Parathyroid adenoma (tissue), 2 donors: Measurements from ENCODE around the gene TNFRSF13B.
"Not testable (repeated sequence)": the region's sequence is repeated elsewhere in the genome, so short reads cannot be mapped to it uniquely, and the experiment has no call there.

Experiments used
- H2AFZ ChIP-seq: fragments of 300-600 bp; sonication (generic); one replicate; pipeline ENCODE4 v1.7.0; 2017; ENCODE audit warnings: antibody characterized with exemption, mild to moderate bottlenecking
- H3K27ac ChIP-seq: fragments of 300-600 bp; sonication (generic); one replicate; pipeline ENCODE4 v1.7.0; 2017
- H3K27me3 ChIP-seq: fragments of 300-600 bp; sonication (generic); one replicate; pipeline ENCODE4 v1.7.0; 2017; ENCODE audit warnings: low read length; ENCODE audit not compliant: control insufficient read depth, insufficient read depth
- H3K36me3 ChIP-seq: fragments of 300-600 bp; sonication (generic); one replicate; pipeline ENCODE4 v1.7.0; 2017; ENCODE audit warnings: low read length; ENCODE audit not compliant: control insufficient read depth, insufficient read depth
- H3K4me1 ChIP-seq: fragments of 300-600 bp; sonication (generic); one replicate; pipeline ENCODE4 v1.7.0; 2017; ENCODE audit warnings: control low read depth
- H3K4me2 ChIP-seq: fragments of 300-600 bp; sonication (generic); one replicate; pipeline ENCODE4 v1.7.0; 2017; ENCODE audit warnings: low read length
- H3K4me3 ChIP-seq: fragments of 300-600 bp; sonication (generic); one replicate; pipeline ENCODE4 v1.7.0; 2017; ENCODE audit warnings: low read depth, low read length
- H3K79me2 ChIP-seq: fragments of 300-600 bp; sonication (generic); one replicate; pipeline ENCODE4 v1.7.0; 2017; ENCODE audit warnings: control low read depth
- H3K9ac ChIP-seq: fragments of 300-600 bp; sonication (generic); one replicate; pipeline ENCODE4 v1.7.0; 2017; ENCODE audit warnings: mild to moderate bottlenecking
- H3K9me3 ChIP-seq: fragments of 300-600 bp; sonication (generic); one replicate; pipeline ENCODE4 v1.7.0; 2017; ENCODE audit warnings: low read length; ENCODE audit not compliant: control insufficient read depth
- TF ChIP-seq, protein P1 (sequence below): fragments of 300-600 bp; sonication (generic); IDR thresholded peaks from one replicate; pipeline ENCODE4 v1.7.0; 2017; ENCODE audit warnings: antibody characterized with exemption, mild to moderate bottlenecking
- donor health status: primary hyperparathyroidism.

TNFRSF13B gene

DNA sequence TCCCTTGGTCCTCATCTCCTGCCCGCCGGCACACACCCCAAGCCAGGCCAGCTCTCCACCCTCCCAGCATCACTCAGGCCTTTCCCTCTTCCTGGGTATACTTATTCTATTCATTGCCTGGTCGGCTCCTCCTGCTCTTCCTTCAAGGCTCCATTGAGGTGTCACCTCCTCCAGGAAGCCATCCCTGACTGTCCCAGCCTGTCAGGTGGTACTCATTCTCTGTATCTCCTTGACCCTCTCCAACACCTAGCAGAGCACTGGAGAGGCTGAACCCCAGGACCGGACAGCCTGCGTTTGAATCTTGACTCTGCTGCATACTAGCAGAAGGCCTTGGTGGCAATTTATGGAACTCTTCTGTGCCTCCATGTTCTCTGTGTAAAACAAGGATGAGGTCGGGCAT, 428 bp upstream of the TNFRSF13B start:
- H3K36me3 ChIP-seq, result no peaks in the 10 kb centered on the region
- TF ChIP-seq, protein P1, sequence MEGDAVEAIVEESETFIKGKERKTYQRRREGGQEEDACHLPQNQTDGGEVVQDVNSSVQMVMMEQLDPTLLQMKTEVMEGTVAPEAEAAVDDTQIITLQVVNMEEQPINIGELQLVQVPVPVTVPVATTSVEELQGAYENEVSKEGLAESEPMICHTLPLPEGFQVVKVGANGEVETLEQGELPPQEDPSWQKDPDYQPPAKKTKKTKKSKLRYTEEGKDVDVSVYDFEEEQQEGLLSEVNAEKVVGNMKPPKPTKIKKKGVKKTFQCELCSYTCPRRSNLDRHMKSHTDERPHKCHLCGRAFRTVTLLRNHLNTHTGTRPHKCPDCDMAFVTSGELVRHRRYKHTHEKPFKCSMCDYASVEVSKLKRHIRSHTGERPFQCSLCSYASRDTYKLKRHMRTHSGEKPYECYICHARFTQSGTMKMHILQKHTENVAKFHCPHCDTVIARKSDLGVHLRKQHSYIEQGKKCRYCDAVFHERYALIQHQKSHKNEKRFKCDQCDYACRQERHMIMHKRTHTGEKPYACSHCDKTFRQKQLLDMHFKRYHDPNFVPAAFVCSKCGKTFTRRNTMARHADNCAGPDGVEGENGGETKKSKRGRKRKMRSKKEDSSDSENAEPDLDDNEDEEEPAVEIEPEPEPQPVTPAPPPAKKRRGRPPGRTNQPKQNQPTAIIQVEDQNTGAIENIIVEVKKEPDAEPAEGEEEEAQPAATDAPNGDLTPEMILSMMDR, result no peak
- no peaks in the 10 kb centered on the region for H3K27me3 ChIP-seq
- no peak overlapping the region for H3K9ac ChIP-seq
- H3K9me3 ChIP-seq, result no peaks in the 10 kb centered on the region
- H2AFZ ChIP-seq, result no peak overlapping the region
- H3K4me3 ChIP-seq, result no peak overlapping the region
- H3K79me2 ChIP-seq, result no peaks in the 10 kb centered on the region
- no peak overlapping the region for H3K27ac ChIP-seq
- no peak overlapping the region for H3K4me2 ChIP-seq
- H3K4me1 ChIP-seq, result no peaks in the 10 kb centered on the region

DNA sequence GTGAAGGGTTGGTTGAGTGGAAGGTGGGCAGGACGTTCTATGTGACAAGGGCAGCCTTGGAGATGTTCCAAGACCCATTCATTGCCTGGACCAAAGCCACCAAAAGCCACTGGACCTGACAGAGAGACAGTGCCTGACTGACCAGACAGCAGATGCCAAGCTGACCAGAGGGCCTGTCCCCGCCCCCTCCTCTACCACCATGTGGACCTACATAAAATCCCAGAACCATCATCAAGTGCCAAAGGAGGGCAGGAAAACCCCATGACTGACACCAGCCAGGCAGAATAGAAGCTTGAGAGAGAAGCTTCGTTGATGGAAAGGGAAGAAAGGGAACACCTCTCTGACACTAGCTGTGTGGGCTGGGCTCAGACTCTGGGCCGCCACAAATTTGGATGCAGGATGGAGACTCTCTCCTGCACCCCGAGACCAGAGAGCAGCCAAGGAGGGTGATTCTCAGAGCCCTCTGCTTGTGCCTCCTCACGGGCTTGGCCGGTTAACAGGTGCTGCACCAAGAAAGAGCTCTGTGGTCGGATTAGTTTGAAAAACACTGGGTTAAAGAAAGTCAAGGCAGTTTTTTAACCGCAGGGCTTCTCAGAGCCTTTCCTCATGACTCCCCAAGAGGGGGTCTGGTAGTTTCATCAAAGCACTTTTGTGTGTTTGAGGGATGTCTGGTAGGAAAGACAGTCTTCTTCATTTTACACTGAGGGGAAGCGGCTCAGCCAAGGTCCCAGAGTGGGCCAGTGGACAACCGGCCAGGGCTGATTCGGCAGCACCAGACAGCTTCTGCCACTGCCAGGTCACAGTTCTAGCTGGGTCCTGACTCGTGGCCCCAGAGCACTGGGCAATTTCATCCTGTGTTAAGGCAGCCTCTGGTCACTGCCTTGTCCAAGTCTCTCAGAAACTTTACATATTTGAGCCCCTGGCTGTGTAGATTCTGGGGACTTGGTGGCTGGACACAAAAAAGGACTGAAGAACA, 1.7 kb downstream of the TNFRSF13B start:
- H3K9me3 ChIP-seq, result no peaks in the 10 kb centered on the region
- no peaks in the 10 kb centered on the region for H3K27me3 ChIP-seq
- TF ChIP-seq, protein P1, result no peak
- no peak overlapping the region for H3K9ac ChIP-seq
- no peak overlapping the region for H2AFZ ChIP-seq
- H3K27ac ChIP-seq, result no peak overlapping the region
- no peaks in the 10 kb centered on the region for H3K79me2 ChIP-seq
- no peaks in the 10 kb centered on the region for H3K4me1 ChIP-seq
- H3K36me3 ChIP-seq, result no peaks in the 10 kb centered on the region
- no peak overlapping the region for H3K4me3 ChIP-seq
- no peak overlapping the region for H3K4me2 ChIP-seq

DNA sequence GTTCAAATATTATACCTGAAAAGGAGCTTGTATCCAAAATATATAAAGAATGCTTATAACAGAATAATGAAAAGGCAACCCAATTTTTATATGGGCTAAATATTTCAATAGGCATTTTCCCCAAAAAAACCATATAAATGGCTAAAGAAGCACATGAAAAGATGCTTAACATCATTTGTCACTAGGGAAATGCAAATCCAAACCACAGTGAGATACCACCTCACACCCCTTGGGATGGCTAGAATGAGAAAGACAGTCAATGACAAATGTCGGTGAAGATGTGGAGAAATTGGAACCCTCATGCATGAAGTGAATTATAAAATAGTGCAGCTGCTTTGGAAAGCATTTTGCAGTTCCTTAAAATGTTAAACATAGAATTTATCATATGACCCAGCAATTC, 3.1 kb downstream of the TNFRSF13B start:
- Histone ChIP-seq H2AFZ (no peak overlapping the region), H3K27me3 (no peaks in the 10 kb centered on the region), H3K4me3 (no peak overlapping the region), H3K27ac (no peak overlapping the region), H3K9ac (no peak overlapping the region), H3K4me1 (no peaks in the 10 kb centered on the region), H3K79me2 (no peaks in the 10 kb centered on the region), H3K4me2 (no peak overlapping the region), H3K9me3 (no peaks in the 10 kb centered on the region), H3K36me3 (no peaks in the 10 kb centered on the region)
- TF ChIP-seq, protein P1, result no peak

DNA sequence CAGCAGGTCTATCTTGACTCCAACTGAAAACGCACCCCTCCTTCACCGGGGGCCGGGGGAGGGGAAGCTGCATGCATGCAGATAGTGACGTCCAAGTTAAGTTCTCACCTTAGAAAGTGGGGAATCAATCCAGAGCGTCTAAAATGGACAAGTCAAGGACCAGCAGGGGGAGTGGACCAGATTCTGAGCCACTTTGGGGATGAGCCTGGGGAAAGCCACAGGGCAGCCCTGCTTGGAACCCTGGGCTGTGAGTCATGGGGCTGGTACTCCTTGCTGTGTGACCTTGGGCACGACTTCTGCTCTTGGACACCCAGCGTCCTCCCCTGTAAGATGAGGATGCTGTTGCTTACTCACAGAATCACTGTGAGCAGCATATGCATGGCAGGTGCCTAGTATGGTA, 9.1 kb downstream of the TNFRSF13B start:
- Histone ChIP-seq H3K9me3 (no peaks in the 10 kb centered on the region), H3K4me2 (no peak overlapping the region), H3K9ac (no peak overlapping the region), H3K4me3 (no peak overlapping the region), H3K27me3 (no peaks in the 10 kb centered on the region), H3K27ac (no peak overlapping the region), H2AFZ (no peak overlapping the region), H3K4me1 (no peaks in the 10 kb centered on the region), H3K36me3 (no peaks in the 10 kb centered on the region), H3K79me2 (no peaks in the 10 kb centered on the region)
- TF ChIP-seq, protein P1, result no peak

DNA sequence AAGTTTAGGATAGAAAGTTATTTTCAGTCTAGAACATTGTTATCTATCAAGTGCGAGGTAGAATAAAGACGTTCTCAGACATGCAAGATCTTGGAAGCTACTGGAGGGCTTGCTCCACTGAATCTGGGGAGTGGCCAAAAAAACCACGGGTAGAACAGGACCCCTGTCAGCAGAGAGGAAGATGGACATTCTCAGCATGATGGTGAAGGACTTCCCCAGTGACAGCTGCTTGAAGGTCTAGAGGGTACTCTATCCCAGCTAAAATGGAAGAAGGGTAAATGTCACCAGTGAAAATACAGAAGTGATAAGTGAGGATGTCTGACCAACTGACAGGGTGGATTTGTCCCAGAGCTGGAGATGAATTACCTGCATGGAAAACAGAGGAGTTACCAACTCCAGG, 10.1 kb downstream of the TNFRSF13B start:
- no peak overlapping the region for H3K27ac ChIP-seq
- no peaks in the 10 kb centered on the region for H3K79me2 ChIP-seq
- no peak overlapping the region for H3K9ac ChIP-seq
- H3K4me1 ChIP-seq, result no peaks in the 10 kb centered on the region
- H2AFZ ChIP-seq, result no peak overlapping the region
- H3K4me3 ChIP-seq, result no peak overlapping the region
- no peaks in the 10 kb centered on the region for H3K9me3 ChIP-seq
- TF ChIP-seq, protein P1, result no peak
- H3K4me2 ChIP-seq, result no peak overlapping the region
- no peaks in the 10 kb centered on the region for H3K27me3 ChIP-seq
- H3K36me3 ChIP-seq, result no peaks in the 10 kb centered on the region

DNA sequence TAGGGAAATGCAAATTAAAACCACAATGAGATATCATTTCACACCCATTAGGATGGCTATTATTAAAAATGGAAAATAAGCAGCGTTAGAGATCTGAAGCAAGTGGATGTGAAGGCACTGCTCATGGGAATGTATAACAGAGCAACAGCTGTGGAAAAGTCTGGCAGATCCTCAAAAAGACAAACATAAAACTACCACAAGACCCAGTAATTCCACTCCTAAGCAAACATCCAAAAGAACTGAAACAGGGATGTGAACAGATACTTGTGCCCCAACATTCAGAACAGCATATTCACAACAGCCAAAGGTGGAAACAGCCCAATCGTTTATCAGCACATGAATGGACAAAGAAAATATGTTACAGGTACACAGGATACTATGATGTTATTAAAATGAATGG, 10.9 kb downstream of the TNFRSF13B start:
- H3K4me3 ChIP-seq, H3K4me2 ChIP-seq, H3K4me1 ChIP-seq, H3K27ac ChIP-seq, H3K79me2 ChIP-seq, H2AFZ ChIP-seq, H3K27me3 ChIP-seq, H3K36me3 ChIP-seq, H3K9me3 ChIP-seq, H3K9ac ChIP-seq: not testable (repeated sequence)

DNA sequence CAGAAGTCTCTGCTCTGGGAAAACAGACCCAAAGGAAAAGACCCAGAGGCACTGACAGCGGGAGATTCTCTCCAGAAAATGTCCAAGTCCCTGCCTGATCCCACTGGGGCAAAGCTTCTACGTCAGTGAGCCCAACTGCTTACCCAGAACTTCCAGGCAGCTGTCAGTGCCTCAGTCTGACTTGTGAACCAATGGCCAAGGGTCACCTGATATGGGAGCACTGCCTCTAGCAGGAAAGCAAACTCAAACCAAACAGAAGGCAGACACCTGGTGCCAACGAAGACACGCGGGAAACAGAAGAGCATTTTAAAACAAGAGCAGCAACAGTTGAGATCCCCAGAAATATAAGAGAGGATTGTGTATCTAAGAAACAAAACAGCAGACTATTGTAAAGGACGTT, 16.9 kb downstream of the TNFRSF13B start:
- not testable (repeated sequence) for H3K4me2 ChIP-seq, H3K27me3 ChIP-seq, H2AFZ ChIP-seq, H3K9me3 ChIP-seq, H3K4me3 ChIP-seq, H3K27ac ChIP-seq, H3K36me3 ChIP-seq, H3K79me2 ChIP-seq, H3K4me1 ChIP-seq, H3K9ac ChIP-seq
